Measurements from ENCODE around the gene TBATA.
"Not testable (repeated sequence)": the region's sequence is repeated elsewhere in the genome, so short reads cannot be mapped to it uniquely, and the experiment has no call there.

GRCh38 chr10:70768026-70768685 is 17.0 kb downstream of the TBATA start:
- TF ChIP-seq, protein P1, sequence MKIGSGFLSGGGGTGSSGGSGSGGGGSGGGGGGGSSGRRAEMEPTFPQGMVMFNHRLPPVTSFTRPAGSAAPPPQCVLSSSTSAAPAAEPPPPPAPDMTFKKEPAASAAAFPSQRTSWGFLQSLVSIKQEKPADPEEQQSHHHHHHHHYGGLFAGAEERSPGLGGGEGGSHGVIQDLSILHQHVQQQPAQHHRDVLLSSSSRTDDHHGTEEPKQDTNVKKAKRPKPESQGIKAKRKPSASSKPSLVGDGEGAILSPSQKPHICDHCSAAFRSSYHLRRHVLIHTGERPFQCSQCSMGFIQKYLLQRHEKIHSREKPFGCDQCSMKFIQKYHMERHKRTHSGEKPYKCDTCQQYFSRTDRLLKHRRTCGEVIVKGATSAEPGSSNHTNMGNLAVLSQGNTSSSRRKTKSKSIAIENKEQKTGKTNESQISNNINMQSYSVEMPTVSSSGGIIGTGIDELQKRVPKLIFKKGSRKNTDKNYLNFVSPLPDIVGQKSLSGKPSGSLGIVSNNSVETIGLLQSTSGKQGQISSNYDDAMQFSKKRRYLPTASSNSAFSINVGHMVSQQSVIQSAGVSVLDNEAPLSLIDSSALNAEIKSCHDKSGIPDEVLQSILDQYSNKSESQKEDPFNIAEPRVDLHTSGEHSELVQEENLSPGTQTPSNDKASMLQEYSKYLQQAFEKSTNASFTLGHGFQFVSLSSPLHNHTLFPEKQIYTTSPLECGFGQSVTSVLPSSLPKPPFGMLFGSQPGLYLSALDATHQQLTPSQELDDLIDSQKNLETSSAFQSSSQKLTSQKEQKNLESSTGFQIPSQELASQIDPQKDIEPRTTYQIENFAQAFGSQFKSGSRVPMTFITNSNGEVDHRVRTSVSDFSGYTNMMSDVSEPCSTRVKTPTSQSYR (CRISPR knock-in tag; IDR thresholded peaks at IDR 0.05): not testable (repeated sequence)
- TF ChIP-seq, protein P2, sequence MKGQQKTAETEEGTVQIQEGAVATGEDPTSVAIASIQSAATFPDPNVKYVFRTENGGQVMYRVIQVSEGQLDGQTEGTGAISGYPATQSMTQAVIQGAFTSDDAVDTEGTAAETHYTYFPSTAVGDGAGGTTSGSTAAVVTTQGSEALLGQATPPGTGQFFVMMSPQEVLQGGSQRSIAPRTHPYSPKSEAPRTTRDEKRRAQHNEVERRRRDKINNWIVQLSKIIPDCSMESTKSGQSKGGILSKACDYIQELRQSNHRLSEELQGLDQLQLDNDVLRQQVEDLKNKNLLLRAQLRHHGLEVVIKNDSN (CRISPR knock-in tag; IDR thresholded peaks at IDR 0.05): not testable (repeated sequence)
